ENCODE data around the gene POLR2J.

Gene POLR2J

GRCh38 chr7:102444961-102445673 is 33.6 kb downstream of the POLR2J start:
- in situ Hi-C loops (cut with HindIII; ENCODE audit: low sequenced_read_pairs) = no loop called here

- in situ Hi-C loops (cut with HindIII; ENCODE audit: low sequenced_read_pairs) = no loop called here
Measured at GRCh38 chr7:102439963-102440795, 38.5 kb downstream of the POLR2J start.

- in situ Hi-C loops (cut with HindIII; ENCODE audit: low sequenced_read_pairs) = no loop called here
Measured at GRCh38 chr7:102436118-102436517, 42.6 kb downstream of the POLR2J start.

GRCh38 chr7:102434039-102434486 is 44.7 kb downstream of the POLR2J start:
- in situ Hi-C loops (cut with HindIII; ENCODE audit: low sequenced_read_pairs) = no loop called here

- in situ Hi-C loops (cut with HindIII; ENCODE audit: low sequenced_read_pairs) = no loop called here
Measured at GRCh38 chr7:102433219-102434038, 45.3 kb downstream of the POLR2J start, which contains the start of gene ORAI2. ORAI2 (plus strand) TSS chr7:102433575; CDS start chr7:102438957, 5,382 bp downstream.

GRCh38 chr7:102432442-102433218 is 46.1 kb downstream of the POLR2J start:
- in situ Hi-C loops (cut with HindIII; ENCODE audit: low sequenced_read_pairs) = no loop called here

GRCh38 chr7:102431617-102432298 is 47.0 kb downstream of the POLR2J start:
- in situ Hi-C loops (cut with HindIII; ENCODE audit: low sequenced_read_pairs) = no loop called here

- in situ Hi-C loops (cut with HindIII; ENCODE audit: low sequenced_read_pairs) = no loop called here
Measured at GRCh38 chr7:102429141-102429899, 49.4 kb downstream of the POLR2J start.

GRCh38 chr7:102427019-102427405 is 51.7 kb downstream of the POLR2J start:
- in situ Hi-C loops (cut with HindIII; ENCODE audit: low sequenced_read_pairs) = no loop called here

- in situ Hi-C loops (cut with HindIII; ENCODE audit: low sequenced_read_pairs) = no loop called here
Measured at GRCh38 chr7:102426268-102427018, 52.3 kb downstream of the POLR2J start.

GRCh38 chr7:102425639-102426267 is 53.0 kb downstream of the POLR2J start:
- in situ Hi-C loops (cut with HindIII; ENCODE audit: low sequenced_read_pairs) = no loop called here

GRCh38 chr7:102424787-102425218 is 53.9 kb downstream of the POLR2J start:
- in situ Hi-C loops (cut with HindIII; ENCODE audit: low sequenced_read_pairs) = no loop called here

GRCh38 chr7:102424129-102424551 is 54.6 kb downstream of the POLR2J start:
- in situ Hi-C loops (cut with HindIII; ENCODE audit: low sequenced_read_pairs) = no loop called here

Data from endothelial cell of hepatic sinusoid (primary cell).